Stimulated activated CD4-positive, alpha-beta T cell treated with anti-CD3 and anti-CD28 coated beads, Interleukin-12 subunit alpha, Interleukin-12 subunit beta, amount 100 ng/mL, for 48 hours (primary cell): ENCODE measurements around the gene NLGN1.

Source experiments
- DNase-seq, 3 donors: peaks; one replicate each; pipeline ENCODE4 v3.0.0-alpha.2; 2020; ENCODE audit warnings: low read depth in 2 of 3, low spot score in 1 of 3

The NLGN1 gene

GRCh38 chr3:173826901-173827609 is 429.5 kb downstream of the NLGN1 start:
- no peak for DNase-seq

GRCh38 chr3:173838644-173839043 is 441.1 kb downstream of the NLGN1 start:
- DNase-seq, result no peak

- DNase-seq, result no peak
Observed at GRCh38 chr3:173839859-173840258, 442.3 kb downstream of the NLGN1 start.

GRCh38 chr3:173841334-173841733 is 443.8 kb downstream of the NLGN1 start:
- no peak for DNase-seq

- DNase-seq, result no peak
Observed at GRCh38 chr3:173843060-173843459, 445.5 kb downstream of the NLGN1 start.

- no peak for DNase-seq
Observed at GRCh38 chr3:173846584-173846983, 449.0 kb downstream of the NLGN1 start.

GRCh38 chr3:173849489-173849888 is 451.9 kb downstream of the NLGN1 start:
- no peak for DNase-seq

- no peak for DNase-seq
Observed at GRCh38 chr3:173857154-173857553, 459.6 kb downstream of the NLGN1 start.

- DNase-seq, result no peak
Observed at GRCh38 chr3:173862701-173863100, 465.2 kb downstream of the NLGN1 start.

GRCh38 chr3:173863551-173863950 is 466.0 kb downstream of the NLGN1 start:
- no peak for DNase-seq

GRCh38 chr3:173865900-173866498 is 468.5 kb downstream of the NLGN1 start:
- no peak for DNase-seq

GRCh38 chr3:173869766-173870165 is 472.2 kb downstream of the NLGN1 start:
- no peak for DNase-seq

GRCh38 chr3:173870976-173871375 is 473.4 kb downstream of the NLGN1 start:
- no peak for DNase-seq

GRCh38 chr3:173875790-173876189 is 478.2 kb downstream of the NLGN1 start:
- DNase-seq, result no peak

GRCh38 chr3:173876476-173876875 is 478.9 kb downstream of the NLGN1 start:
- no peak for DNase-seq

- DNase-seq, result no peak
Observed at GRCh38 chr3:173887888-173888287, 490.3 kb downstream of the NLGN1 start.

- no peak for DNase-seq
Observed at GRCh38 chr3:173889596-173889995, 492.1 kb downstream of the NLGN1 start.

- no peak for DNase-seq
Observed at GRCh38 chr3:173890091-173890490, 492.5 kb downstream of the NLGN1 start.

GRCh38 chr3:173891272-173892100 is 493.9 kb downstream of the NLGN1 start:
- DNase-seq, result no peak

- DNase-seq, result no peak
Observed at GRCh38 chr3:173892547-173892946, 495.0 kb downstream of the NLGN1 start.

GRCh38 chr3:173893066-173893465 is 495.5 kb downstream of the NLGN1 start:
- no peak for DNase-seq

- no peak for DNase-seq
Observed at GRCh38 chr3:173893835-173894234, 496.3 kb downstream of the NLGN1 start.
